Measurements from ENCODE around the gene CASS4. TPM values are rescaled to one million over a fixed set of nuclear protein-coding genes. Genes with fewer than 3 reads are reported as not detected.

Gene CASS4
- total and polyA plus RNA-seq, 9 of the 15 experiments (the other 6 are each of a cell fraction or from before 2014, with no cell fraction given): 8.1 to 53.8 (median 26.7) TPM

- no peak for TF ChIP-seq VEZF1 (CRISPR knock-in tag; IDR thresholded peaks at IDR 0.05)
- TF ChIP-seq MCM2 (IDR thresholded peaks at IDR 0.05; ENCODE audit: low read depth): no peak
- no peak for TF ChIP-seq CCAR2 (IDR thresholded peaks at IDR 0.05; ENCODE audit: low read depth, low read length)
- no peak for TF ChIP-seq CREB1 (IDR thresholded peaks at IDR 0.05)
- no peak for TF ChIP-seq CREB1 (CRISPR knock-in tag; IDR thresholded peaks at IDR 0.05)
These were observed 41.3 kb downstream of the CASS4 start (continued) for GRCh38 chr20:56453352-56453751.

- BruUV-seq (replicated peaks): no TSS peak
- Histone ChIP-seq H3K4me2 (ENCODE audit: insufficient read depth, low read length) (no peak overlapping the region), H3K79me2 (ENCODE audit: control insufficient read depth, insufficient read depth, low read length) (peaks cover 19% of the 10 kb centered on the region), H3K27me3 (ENCODE audit: control insufficient read depth in 2 of 2, insufficient read depth in 2 of 2, low read length in 2 of 2) (no peaks in the 10 kb centered on the region), H3K36me3 (ENCODE audit: control insufficient read depth, insufficient read depth, low read length) (peaks cover 79% of the 10 kb centered on the region), H3K4me1 (replicated peaks in 1 of 2; ENCODE audit: control insufficient read depth in 2 of 2, insufficient read depth in 2 of 2, low read length in 2 of 2) (peaks cover 0 to 4% of the 10 kb centered on the region in 2 experiments; a peak in 1 of 5 replicates), H3K4me3 (no peak overlapping the region), H3K9me1 (ENCODE audit: control insufficient read depth, insufficient read depth, low read length) (peaks cover 3% of the 10 kb centered on the region), H3K9ac (ENCODE audit: insufficient read depth in 1 of 2, low read depth in 2 of 2, low read length in 2 of 2) (no peak overlapping the region), H3K27ac (ENCODE audit: extremely low read depth, low read depth, low read length) (no peak overlapping the region), H3K9me3 (replicated peaks; ENCODE audit: control insufficient read depth, insufficient read depth, low read depth, low read length) (no peaks in the 10 kb centered on the region), H4K20me1 (replicated peaks; ENCODE audit: control insufficient read depth, insufficient read depth, low read length) (no peaks in the 10 kb centered on the region), H2AFZ (ENCODE audit: low read depth, low read length) (no peak overlapping the region)
- CTCF ChIA-PET (ENCODE audit: low intra/inter-chr PET ratio): no interaction called here
- in situ Hi-C loops (cut with MboI): no loop called here
- FAIRE-seq (no peak), ATAC-seq (no peak), DNase-seq (ENCODE audit: extremely low read depth in 1 of 4, low spot score in 3 of 4) (no peak)
- intact Hi-C loops (cut with micrococcal nuclease): no loop called here
- 93% methylated on average over 6 of the region's 7 CpGs for WGBS (ENCODE audit: insufficient coverage, low coverage, missing lambda C conversion rate)
- POLR2A ChIA-PET: interaction anchor here (0.7 to 1.1 kb wide), 2 partner anchors 18 to 63 kb away, joined by 3 to 4 read pairs; partner anchors contain the start of gene AURKA
- no peak for TF ChIP-seq MCM5 (IDR thresholded peaks at IDR 0.05; ENCODE audit: low read depth)
- no peak for TF ChIP-seq ZFPM2 (CRISPR knock-in tag; IDR thresholded peaks at IDR 0.05)
- TF ChIP-seq DIDO1 (tag; IDR thresholded peaks at IDR 0.05; ENCODE audit: low read depth): no peak
- TF ChIP-seq KAT8 (IDR thresholded peaks at IDR 0.05; ENCODE audit: low read depth): no peak
- TF ChIP-seq WHSC1 (IDR thresholded peaks at IDR 0.05; ENCODE audit: low read length): no peak
- TF ChIP-seq NONO (IDR thresholded peaks at IDR 0.05; ENCODE audit: low read depth in 2 of 2, low read length in 1 of 2): no peak
- no peak for TF ChIP-seq MITF (IDR thresholded peaks at IDR 0.05)
- no peak for TF ChIP-seq ZNF740 (CRISPR knock-in tag; IDR thresholded peaks at IDR 0.05)
- TF ChIP-seq ZNF740 (tag; IDR thresholded peaks at IDR 0.05): no peak
- no peak for TF ChIP-seq IRF9 (tag; IDR thresholded peaks at IDR 0.05)
- no peak for TF ChIP-seq SMARCA4 (IDR thresholded peaks at IDR 0.05)
- no peak for TF ChIP-seq ZNF274 (IDR thresholded peaks at IDR 0.05; ENCODE audit: borderline replicate concordance, low read depth, low read length)
- TF ChIP-seq TBL1XR1 (IDR thresholded peaks at IDR 0.05; ENCODE audit: low read length in 2 of 2): no peak
- no peak for TF ChIP-seq NFIC (IDR thresholded peaks at IDR 0.05)
- no peak for TF ChIP-seq THRAP3 (IDR thresholded peaks at IDR 0.05; ENCODE audit: borderline replicate concordance)
These were observed 42.7 kb downstream of the CASS4 start for GRCh38 chr20:56454754-56455153.
